ENCODE results near the gene PA2G4.

PA2G4 gene

GRCh38 chr12:56124133-56124532 lies 19.8 kb downstream of the PA2G4 start:
- no peak for DNase-seq (ENCODE audit: low read depth in 3 of 3, low spot score in 1 of 3)

- DNase-seq (ENCODE audit: low read depth in 3 of 3, low spot score in 1 of 3), result no peak
Observed at GRCh38 chr12:56126732-56127239, 22.4 kb downstream of the PA2G4 start.

GRCh38 chr12:56127485-56127887 lies 23.1 kb downstream of the PA2G4 start:
- DNase-seq (ENCODE audit: low read depth in 3 of 3, low spot score in 1 of 3), result no peak

- peak; percentile 81 to 97 (median 93) for DNase-seq (ENCODE audit: low read depth in 3 of 3, low spot score in 1 of 3)
Observed at GRCh38 chr12:56127888-56128669, 23.7 kb downstream of the PA2G4 start, which contains the start of gene ESYT1. Gene ESYT1 (plus strand): TSS chr12:56128267. CDS start chr12:56128320, 53 bp downstream.

GRCh38 chr12:56128670-56129205 lies 24.4 kb downstream of the PA2G4 start:
- DNase-seq (ENCODE audit: low read depth in 3 of 3, low spot score in 1 of 3), result no peak

GRCh38 chr12:56129206-56129941 lies 25.0 kb downstream of the PA2G4 start:
- peak; percentile 31 to 56 (median 34) for DNase-seq (ENCODE audit: low read depth in 3 of 3, low spot score in 1 of 3)

GRCh38 chr12:56129942-56130495 lies 25.7 kb downstream of the PA2G4 start:
- DNase-seq (ENCODE audit: low read depth in 3 of 3, low spot score in 1 of 3), result no peak

- DNase-seq (ENCODE audit: low read depth in 3 of 3, low spot score in 1 of 3), result no peak
Observed at GRCh38 chr12:56130876-56131275, 26.5 kb downstream of the PA2G4 start.

GRCh38 chr12:56134897-56135296 lies 30.5 kb downstream of the PA2G4 start:
- no peak for DNase-seq (ENCODE audit: low read depth in 3 of 3, low spot score in 1 of 3)

- no peak for DNase-seq (ENCODE audit: low read depth in 3 of 3, low spot score in 1 of 3)
Observed at GRCh38 chr12:56137853-56138571, 33.7 kb downstream of the PA2G4 start.

GRCh38 chr12:56141946-56142784 lies 37.8 kb downstream of the PA2G4 start:
- DNase-seq (ENCODE audit: low read depth in 3 of 3, low spot score in 1 of 3), result no peak

GRCh38 chr12:56143217-56143616 lies 38.9 kb downstream of the PA2G4 start:
- no peak for DNase-seq (ENCODE audit: low read depth in 3 of 3, low spot score in 1 of 3)

- no peak for DNase-seq (ENCODE audit: low read depth in 3 of 3, low spot score in 1 of 3)
Observed at GRCh38 chr12:56143870-56144269, 39.5 kb downstream of the PA2G4 start.

GRCh38 chr12:56145217-56145616 lies 40.9 kb downstream of the PA2G4 start:
- no peak for DNase-seq (ENCODE audit: low read depth in 3 of 3, low spot score in 1 of 3)

GRCh38 chr12:56146492-56147460 lies 42.4 kb downstream of the PA2G4 start:
- no peak for DNase-seq (ENCODE audit: low read depth in 3 of 3, low spot score in 1 of 3)

GRCh38 chr12:56150563-56150962 lies 46.2 kb downstream of the PA2G4 start:
- no peak for DNase-seq (ENCODE audit: low read depth in 3 of 3, low spot score in 1 of 3)

- peak in 2 of 3 donors; percentile 34 to 51 for DNase-seq (ENCODE audit: low read depth in 3 of 3, low spot score in 1 of 3)
Observed at GRCh38 chr12:56151672-56152131, 47.3 kb downstream of the PA2G4 start.

GRCh38 chr12:56152132-56152755 lies 47.9 kb downstream of the PA2G4 start, which contains the start of gene MYL6B:
Gene MYL6B (plus strand): TSS chr12:56152587. CDS start chr12:56153919, 1,332 bp downstream.
- DNase-seq (ENCODE audit: low read depth in 3 of 3, low spot score in 1 of 3), result peak; percentile 79 to 87 (median 82)

Data from stimulated activated CD4-positive, alpha-beta T cell treated with anti-CD3 and anti-CD28 coated beads, TNF-alpha, amount 100 ng/mL, for 1 hour (primary cell).